ENCODE results near the gene PPARG. TPM values are rescaled to one million over a fixed set of nuclear protein-coding genes. Genes with fewer than 3 reads are reported as not detected.
A peak's percentile ranks its signal among the peaks of the same experiment; 100 is the strongest.

PPARG gene
- polyA plus RNA-seq, 4 donors: 11.7 to 40.3 (median 30.6) TPM

- Histone ChIP-seq H3K4me3 (ENCODE audit: low read depth in 1 of 3, low read length in 3 of 3) (no peak overlapping the region), H3K27ac (ENCODE audit: low read depth in 1 of 3, low read length in 2 of 3) (no peak overlapping the region), H3K9me3 (ENCODE audit: control insufficient read depth in 2 of 2, insufficient read depth in 1 of 2, low read depth in 1 of 2, low read length in 1 of 2) (no peaks in the 10 kb centered on the region), H3K36me3 (ENCODE audit: control insufficient read depth in 3 of 3, insufficient read depth in 2 of 3, low read depth in 1 of 3, low read length in 3 of 3) (peaks cover 0 to 2% (median 0%) of the 10 kb centered on the region in 3 donors), H3K4me1 (ENCODE audit: control insufficient read depth in 3 of 3, insufficient read depth in 2 of 3, low read depth in 1 of 3, low read length in 2 of 3) (peaks cover 0 to 3% (median 0%) of the 10 kb centered on the region in 3 donors), H3K27me3 (ENCODE audit: control insufficient read depth in 3 of 3, insufficient read depth in 3 of 3, low read length in 3 of 3) (no peaks in the 10 kb centered on the region)
- FAIRE-seq (no peak), DNase-seq (peak; percentile 32 to 76)
Observed at GRCh38 chr3:12308517-12308916, 19.6 kb downstream of the PPARG start.

- DNase-seq: no peak
- Histone ChIP-seq H3K4me1 (ENCODE audit: control insufficient read depth in 3 of 3, insufficient read depth in 2 of 3, low read depth in 1 of 3, low read length in 2 of 3) (peaks cover 0 to 3% (median 0%) of the 10 kb centered on the region in 3 donors), H3K9me3 (ENCODE audit: control insufficient read depth in 2 of 2, insufficient read depth in 1 of 2, low read depth in 1 of 2, low read length in 1 of 2) (no peaks in the 10 kb centered on the region), H3K27ac (ENCODE audit: low read depth in 1 of 3, low read length in 2 of 3) (no peak overlapping the region), H3K36me3 (ENCODE audit: control insufficient read depth in 3 of 3, insufficient read depth in 2 of 3, low read depth in 1 of 3, low read length in 3 of 3) (peaks cover 0 to 2% (median 0%) of the 10 kb centered on the region in 3 donors), H3K4me3 (ENCODE audit: low read depth in 1 of 3, low read length in 3 of 3) (no peak overlapping the region), H3K27me3 (ENCODE audit: control insufficient read depth in 3 of 3, insufficient read depth in 3 of 3, low read length in 3 of 3) (no peaks in the 10 kb centered on the region)
- no peak for FAIRE-seq
- WGBS, 3 donors: 70 to 83% (median 76%) methylated on average over 4 of the region's 4 CpGs
Observed at GRCh38 chr3:12309716-12310115, 20.8 kb downstream of the PPARG start.

GRCh38 chr3:12312010-12312409 lies 23.1 kb downstream of the PPARG start:
- H3K4me1 ChIP-seq (ENCODE audit: control insufficient read depth in 3 of 3, insufficient read depth in 2 of 3, low read depth in 1 of 3, low read length in 2 of 3): peaks cover 0 to 3% (median 0%) of the 10 kb centered on the region in 3 donors
- no peaks in the 10 kb centered on the region for H3K9me3 ChIP-seq (ENCODE audit: control insufficient read depth in 2 of 2, insufficient read depth in 1 of 2, low read depth in 1 of 2, low read length in 1 of 2)
- no peak overlapping the region for H3K4me3 ChIP-seq (ENCODE audit: low read depth in 1 of 3, low read length in 3 of 3)
- H3K27ac ChIP-seq (ENCODE audit: low read depth in 1 of 3, low read length in 2 of 3): no peak overlapping the region
- whole genome bisulfite sequencing, 3 donors: 97 to 98% (median 97%) methylated on average over 1 of the region's 1 CpG
- FAIRE-seq: no peak
- no peaks in the 10 kb centered on the region for H3K27me3 ChIP-seq (ENCODE audit: control insufficient read depth in 3 of 3, insufficient read depth in 3 of 3, low read length in 3 of 3)
- peaks cover 0 to 4% (median 0%) of the 10 kb centered on the region in 3 donors for H3K36me3 ChIP-seq (ENCODE audit: control insufficient read depth in 3 of 3, insufficient read depth in 2 of 3, low read depth in 1 of 3, low read length in 3 of 3)
- no peak for DNase-seq

- Histone ChIP-seq H3K27me3 (ENCODE audit: control insufficient read depth in 3 of 3, insufficient read depth in 3 of 3, low read length in 3 of 3) (no peaks in the 10 kb centered on the region), H3K4me1 (ENCODE audit: control insufficient read depth in 3 of 3, insufficient read depth in 2 of 3, low read depth in 1 of 3, low read length in 2 of 3) (peaks cover 0 to 3% (median 0%) of the 10 kb centered on the region in 3 donors), H3K9me3 (ENCODE audit: control insufficient read depth in 2 of 2, insufficient read depth in 1 of 2, low read depth in 1 of 2, low read length in 1 of 2) (no peaks in the 10 kb centered on the region), H3K27ac (ENCODE audit: low read depth in 1 of 3, low read length in 2 of 3) (no peak overlapping the region), H3K4me3 (ENCODE audit: low read depth in 1 of 3, low read length in 3 of 3) (no peak overlapping the region), H3K36me3 (ENCODE audit: control insufficient read depth in 3 of 3, insufficient read depth in 2 of 3, low read depth in 1 of 3, low read length in 3 of 3) (peaks cover 0 to 4% (median 0%) of the 10 kb centered on the region in 3 donors)
- WGBS, 3 donors: 90 to 95% (median 92%) methylated on average over 2 of the region's 2 CpGs
- DNase-seq (no peak), FAIRE-seq (no peak)
Observed at GRCh38 chr3:12313519-12313918, 24.6 kb downstream of the PPARG start.

GRCh38 chr3:12316253-12316652 lies 27.4 kb downstream of the PPARG start:
- WGBS, 3 donors: 80 to 91% (median 84%) methylated on average over 4 of the region's 4 CpGs
- Histone ChIP-seq H3K27ac (ENCODE audit: low read depth in 1 of 3, low read length in 2 of 3) (no peak overlapping the region), H3K27me3 (ENCODE audit: control insufficient read depth in 3 of 3, insufficient read depth in 3 of 3, low read length in 3 of 3) (no peaks in the 10 kb centered on the region), H3K9me3 (ENCODE audit: control insufficient read depth in 2 of 2, insufficient read depth in 1 of 2, low read depth in 1 of 2, low read length in 1 of 2) (no peaks in the 10 kb centered on the region), H3K4me3 (ENCODE audit: low read depth in 1 of 3, low read length in 3 of 3) (no peak overlapping the region), H3K36me3 (ENCODE audit: control insufficient read depth in 3 of 3, insufficient read depth in 2 of 3, low read depth in 1 of 3, low read length in 3 of 3) (peaks cover 0 to 6% (median 0%) of the 10 kb centered on the region in 3 donors), H3K4me1 (ENCODE audit: control insufficient read depth in 3 of 3, insufficient read depth in 2 of 3, low read depth in 1 of 3, low read length in 2 of 3) (peaks cover 0 to 3% (median 0%) of the 10 kb centered on the region in 3 donors)
- DNase-seq (no peak), FAIRE-seq (no peak)

GRCh38 chr3:12316729-12317351 lies 28.0 kb downstream of the PPARG start:
- 13 to 56% (median 23%) methylated on average over 4 of the region's 4 CpGs for WGBS, 3 donors
- Histone ChIP-seq H3K36me3 (ENCODE audit: control insufficient read depth in 3 of 3, insufficient read depth in 2 of 3, low read depth in 1 of 3, low read length in 3 of 3) (peaks cover 0 to 8% (median 0%) of the 10 kb centered on the region in 3 donors), H3K9me3 (ENCODE audit: control insufficient read depth in 2 of 2, insufficient read depth in 1 of 2, low read depth in 1 of 2, low read length in 1 of 2) (no peaks in the 10 kb centered on the region), H3K4me1 (ENCODE audit: control insufficient read depth in 3 of 3, insufficient read depth in 2 of 3, low read depth in 1 of 3, low read length in 2 of 3) (peaks cover 0 to 3% (median 0%) of the 10 kb centered on the region in 3 donors), H3K27ac (ENCODE audit: low read depth in 1 of 3, low read length in 2 of 3) (peak overlapping the region in 1 of 3 donors; percentile 32), H3K4me3 (ENCODE audit: low read depth in 1 of 3, low read length in 3 of 3) (peak overlapping the region in 1 of 3 donors; percentile 11), H3K27me3 (ENCODE audit: control insufficient read depth in 3 of 3, insufficient read depth in 3 of 3, low read length in 3 of 3) (no peaks in the 10 kb centered on the region)
- DNase-seq (peak; percentile 42 to 70), FAIRE-seq (no peak)

- Histone ChIP-seq H3K36me3 (ENCODE audit: control insufficient read depth in 3 of 3, insufficient read depth in 2 of 3, low read depth in 1 of 3, low read length in 3 of 3) (peaks cover 0 to 7% (median 0%) of the 10 kb centered on the region in 3 donors), H3K27me3 (ENCODE audit: control insufficient read depth in 3 of 3, insufficient read depth in 3 of 3, low read length in 3 of 3) (no peaks in the 10 kb centered on the region), H3K27ac (ENCODE audit: low read depth in 1 of 3, low read length in 2 of 3) (no peak overlapping the region), H3K4me3 (ENCODE audit: low read depth in 1 of 3, low read length in 3 of 3) (no peak overlapping the region), H3K9me3 (ENCODE audit: control insufficient read depth in 2 of 2, insufficient read depth in 1 of 2, low read depth in 1 of 2, low read length in 1 of 2) (no peaks in the 10 kb centered on the region), H3K4me1 (ENCODE audit: control insufficient read depth in 3 of 3, insufficient read depth in 2 of 3, low read depth in 1 of 3, low read length in 2 of 3) (peaks cover 0 to 3% (median 0%) of the 10 kb centered on the region in 3 donors)
- DNase-seq (no peak), FAIRE-seq (no peak)
- WGBS, 3 donors: 78 to 85% (median 84%) methylated on average over 5 of the region's 5 CpGs
Observed at GRCh38 chr3:12317914-12318313, 29.0 kb downstream of the PPARG start.

GRCh38 chr3:12318758-12319621 lies 30.1 kb downstream of the PPARG start:
- WGBS, 3 donors: 58 to 79% (median 72%) methylated on average over 5 of the region's 5 CpGs
- Histone ChIP-seq H3K27me3 (ENCODE audit: control insufficient read depth in 3 of 3, insufficient read depth in 3 of 3, low read length in 3 of 3) (no peaks in the 10 kb centered on the region), H3K27ac (ENCODE audit: low read depth in 1 of 3, low read length in 2 of 3) (no peak overlapping the region), H3K36me3 (ENCODE audit: control insufficient read depth in 3 of 3, insufficient read depth in 2 of 3, low read depth in 1 of 3, low read length in 3 of 3) (peaks cover 0 to 7% (median 0%) of the 10 kb centered on the region in 3 donors), H3K4me3 (ENCODE audit: low read depth in 1 of 3, low read length in 3 of 3) (no peak overlapping the region), H3K4me1 (ENCODE audit: control insufficient read depth in 3 of 3, insufficient read depth in 2 of 3, low read depth in 1 of 3, low read length in 2 of 3) (peaks cover 0 to 3% (median 0%) of the 10 kb centered on the region in 3 donors), H3K9me3 (ENCODE audit: control insufficient read depth in 2 of 2, insufficient read depth in 1 of 2, low read depth in 1 of 2, low read length in 1 of 2) (no peaks in the 10 kb centered on the region)
- DNase-seq (no peak), FAIRE-seq (no peak)
